Measurements from ENCODE around the gene YPEL2. TPM values are rescaled to one million over a fixed set of nuclear protein-coding genes. Genes with fewer than 3 reads are reported as not detected.

Gene YPEL2
- total RNA-seq, 1 experiment from 2014 or later, result 4.7 TPM

GRCh38 chr17:59355030-59355701 lies 23.7 kb downstream of the YPEL2 start:
- Histone ChIP-seq H3K9ac (ENCODE audit: low read length) (no peak overlapping the region), H3K79me2 (ENCODE audit: insufficient read depth, low read length) (no peaks in the 10 kb centered on the region), H3K4me3 (replicated peaks in 1 of 2; ENCODE audit: low read depth in 1 of 2, low read length in 2 of 2) (no peak overlapping the region), H3K27ac (ENCODE audit: low read depth, low read length) (no peak overlapping the region), H3K9me3 (ENCODE audit: control insufficient read depth in 1 of 2, insufficient read depth in 1 of 2, low read depth in 1 of 2, low read length in 2 of 2) (no peaks in the 10 kb centered on the region), H3K27me3 (ENCODE audit: insufficient read depth, low read length) (peaks cover 19% of the 10 kb centered on the region; the same call in 1 of the 2 replicates), H2AFZ (ENCODE audit: low read depth, low read length, poor library complexity, severe bottlenecking) (no peak overlapping the region), H3K36me3 (ENCODE audit: control insufficient read depth in 1 of 2, insufficient read depth in 2 of 2, low read length in 2 of 2) (no peaks in the 10 kb centered on the region), H4K20me1 (ENCODE audit: insufficient read depth) (no peaks in the 10 kb centered on the region), H3K4me1 (ENCODE audit: control insufficient read depth in 1 of 2, insufficient read depth in 2 of 2, low read length in 2 of 2) (peaks cover 20 to 24% of the 10 kb centered on the region in 2 experiments), H3K9me2 (ENCODE audit: insufficient read depth) (no peaks in the 10 kb centered on the region), H3K4me2 (ENCODE audit: low read length) (peak overlapping the region; percentile 24; the same call in 1 of the 2 replicates)
- RAD21 ChIA-PET (ENCODE audit: low non-redundant PET in 1 of 2, low total read pairs in 2 of 2, uncharacterized antibody in 2 of 2, unreplicated experiment in 2 of 2), result no interaction called here
- BruUV-seq (replicated peaks), result no TSS peak
- POLR2A ChIA-PET, result no interaction called here
- DNase-seq (ENCODE audit: low read depth, low spot score), result peak; percentile 31
- CTCF ChIA-PET, result interaction anchor here (1.1 kb wide), 1 partner anchor 26 kb away, joined by 4 read pairs; no protein-coding TSS in a partner anchor
- intact Hi-C loops (cut with micrococcal nuclease), result no loop called here
- peak; percentile 71 for ATAC-seq
- TF ChIP-seq EGR1 (IDR thresholded peaks at IDR 0.05; ENCODE audit: low read depth) (peak; percentile 84), EZH2phosphoT487 (IDR thresholded peaks at IDR 0.05; ENCODE audit: borderline replicate concordance) (no peak), RAD21 (IDR thresholded peaks at IDR 0.05; ENCODE audit: low read depth) (no peak), SRF (IDR thresholded peaks at IDR 0.05; ENCODE audit: low read depth) (no peak), TCF7L2 (IDR thresholded peaks at IDR 0.05; ENCODE audit: borderline replicate concordance, extremely low read depth, insufficient read depth, insufficient read length) (peak; percentile 94), ZBTB33 (IDR thresholded peaks at IDR 0.05; ENCODE audit: extremely low read depth, insufficient replicate concordance, low read length) (no peak), MAX (IDR thresholded peaks at IDR 0.05) (no peak), CBX3 (IDR thresholded peaks at IDR 0.05; ENCODE audit: low read depth) (no peak), ZFX (IDR thresholded peaks at IDR 0.05) (no peak), ZNF274 (IDR thresholded peaks at IDR 0.05; ENCODE audit: low read depth, low read length) (no peak), EZH2 (IDR thresholded peaks at IDR 0.05) (no peak), YY1 (IDR thresholded peaks at IDR 0.05; ENCODE audit: extremely low read depth, insufficient replicate concordance, low read depth, low read length) (no peak), POLR2A (IDR thresholded peaks at IDR 0.05; ENCODE audit: borderline replicate concordance, extremely low read depth, insufficient read depth, insufficient read length) (no peak), SIN3A (IDR thresholded peaks at IDR 0.05; ENCODE audit: low read depth) (no peak), CEBPB (IDR thresholded peaks at IDR 0.05; ENCODE audit: low read depth) (no peak), JUND (IDR thresholded peaks at IDR 0.05) (peak; percentile 47), POLR2AphosphoS5 (IDR thresholded peaks at IDR 0.05; ENCODE audit: low read depth, low read length) (no peak)
- TF ChIP-seq, protein P1, sequence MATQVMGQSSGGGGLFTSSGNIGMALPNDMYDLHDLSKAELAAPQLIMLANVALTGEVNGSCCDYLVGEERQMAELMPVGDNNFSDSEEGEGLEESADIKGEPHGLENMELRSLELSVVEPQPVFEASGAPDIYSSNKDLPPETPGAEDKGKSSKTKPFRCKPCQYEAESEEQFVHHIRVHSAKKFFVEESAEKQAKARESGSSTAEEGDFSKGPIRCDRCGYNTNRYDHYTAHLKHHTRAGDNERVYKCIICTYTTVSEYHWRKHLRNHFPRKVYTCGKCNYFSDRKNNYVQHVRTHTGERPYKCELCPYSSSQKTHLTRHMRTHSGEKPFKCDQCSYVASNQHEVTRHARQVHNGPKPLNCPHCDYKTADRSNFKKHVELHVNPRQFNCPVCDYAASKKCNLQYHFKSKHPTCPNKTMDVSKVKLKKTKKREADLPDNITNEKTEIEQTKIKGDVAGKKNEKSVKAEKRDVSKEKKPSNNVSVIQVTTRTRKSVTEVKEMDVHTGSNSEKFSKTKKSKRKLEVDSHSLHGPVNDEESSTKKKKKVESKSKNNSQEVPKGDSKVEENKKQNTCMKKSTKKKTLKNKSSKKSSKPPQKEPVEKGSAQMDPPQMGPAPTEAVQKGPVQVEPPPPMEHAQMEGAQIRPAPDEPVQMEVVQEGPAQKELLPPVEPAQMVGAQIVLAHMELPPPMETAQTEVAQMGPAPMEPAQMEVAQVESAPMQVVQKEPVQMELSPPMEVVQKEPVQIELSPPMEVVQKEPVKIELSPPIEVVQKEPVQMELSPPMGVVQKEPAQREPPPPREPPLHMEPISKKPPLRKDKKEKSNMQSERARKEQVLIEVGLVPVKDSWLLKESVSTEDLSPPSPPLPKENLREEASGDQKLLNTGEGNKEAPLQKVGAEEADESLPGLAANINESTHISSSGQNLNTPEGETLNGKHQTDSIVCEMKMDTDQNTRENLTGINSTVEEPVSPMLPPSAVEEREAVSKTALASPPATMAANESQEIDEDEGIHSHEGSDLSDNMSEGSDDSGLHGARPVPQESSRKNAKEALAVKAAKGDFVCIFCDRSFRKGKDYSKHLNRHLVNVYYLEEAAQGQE (IDR thresholded peaks at IDR 0.05; ENCODE audit: low read depth), result no peak
- TF ChIP-seq, protein P2, sequence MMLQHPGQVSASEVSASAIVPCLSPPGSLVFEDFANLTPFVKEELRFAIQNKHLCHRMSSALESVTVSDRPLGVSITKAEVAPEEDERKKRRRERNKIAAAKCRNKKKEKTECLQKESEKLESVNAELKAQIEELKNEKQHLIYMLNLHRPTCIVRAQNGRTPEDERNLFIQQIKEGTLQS (IDR thresholded peaks at IDR 0.05), result no peak
- TF ChIP-seq, protein P3, sequence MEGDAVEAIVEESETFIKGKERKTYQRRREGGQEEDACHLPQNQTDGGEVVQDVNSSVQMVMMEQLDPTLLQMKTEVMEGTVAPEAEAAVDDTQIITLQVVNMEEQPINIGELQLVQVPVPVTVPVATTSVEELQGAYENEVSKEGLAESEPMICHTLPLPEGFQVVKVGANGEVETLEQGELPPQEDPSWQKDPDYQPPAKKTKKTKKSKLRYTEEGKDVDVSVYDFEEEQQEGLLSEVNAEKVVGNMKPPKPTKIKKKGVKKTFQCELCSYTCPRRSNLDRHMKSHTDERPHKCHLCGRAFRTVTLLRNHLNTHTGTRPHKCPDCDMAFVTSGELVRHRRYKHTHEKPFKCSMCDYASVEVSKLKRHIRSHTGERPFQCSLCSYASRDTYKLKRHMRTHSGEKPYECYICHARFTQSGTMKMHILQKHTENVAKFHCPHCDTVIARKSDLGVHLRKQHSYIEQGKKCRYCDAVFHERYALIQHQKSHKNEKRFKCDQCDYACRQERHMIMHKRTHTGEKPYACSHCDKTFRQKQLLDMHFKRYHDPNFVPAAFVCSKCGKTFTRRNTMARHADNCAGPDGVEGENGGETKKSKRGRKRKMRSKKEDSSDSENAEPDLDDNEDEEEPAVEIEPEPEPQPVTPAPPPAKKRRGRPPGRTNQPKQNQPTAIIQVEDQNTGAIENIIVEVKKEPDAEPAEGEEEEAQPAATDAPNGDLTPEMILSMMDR (IDR thresholded peaks at IDR 0.05 in 2 of 3, conservative IDR thresholded peaks at IDR 0.05 in 1 of 3; ENCODE audit: borderline replicate concordance in 1 of 3, insufficient read depth in 1 of 3, low read depth in 2 of 3, low read length in 2 of 3), result no peak

Measured in HCT116 (cell line).